ENCODE results near the gene SPRED3.
"Not testable (repeated sequence)": the region's sequence is repeated elsewhere in the genome, so short reads cannot be mapped to it uniquely, and the experiment has no call there.

Gene SPRED3

GRCh38 chr19:38391911-38392464, 3.5 kb downstream of the SPRED3 start:
- DNase-seq (ENCODE audit: low read depth) = no peak

GRCh38 chr19:38392707-38393308, 4.3 kb downstream of the SPRED3 start:
- DNase-seq (ENCODE audit: low read depth) = peak; percentile 69

GRCh38 chr19:38394488-38394887, 6.0 kb downstream of the SPRED3 start:
- peak; percentile 45 for DNase-seq (ENCODE audit: low read depth)

- DNase-seq (ENCODE audit: low read depth) = no peak
Measured at GRCh38 chr19:38395381-38396114, 7.1 kb downstream of the SPRED3 start.

GRCh38 chr19:38399081-38399480, 10.6 kb downstream of the SPRED3 start:
- no peak for DNase-seq (ENCODE audit: low read depth)

- DNase-seq (ENCODE audit: low read depth) = no peak
Measured at GRCh38 chr19:38399537-38399936, 11.0 kb downstream of the SPRED3 start.

- DNase-seq (ENCODE audit: low read depth) = no peak
Measured at GRCh38 chr19:38400361-38400760, 11.9 kb downstream of the SPRED3 start.

GRCh38 chr19:38401148-38401547, 12.7 kb downstream of the SPRED3 start:
- peak; percentile 62 for DNase-seq (ENCODE audit: low read depth)

- no peak for DNase-seq (ENCODE audit: low read depth)
Measured at GRCh38 chr19:38402623-38402966, 14.1 kb downstream of the SPRED3 start.

GRCh38 chr19:38402967-38403674, 14.6 kb downstream of the SPRED3 start, which contains the start of gene FAM98C:
TSS of gene FAM98C (plus strand) at chr19:38403093. CDS start at chr19:38403154, 61 bp downstream.
- peak; percentile 89 for DNase-seq (ENCODE audit: low read depth)

GRCh38 chr19:38404858-38405257, 16.4 kb downstream of the SPRED3 start:
- DNase-seq (ENCODE audit: low read depth) = no peak

GRCh38 chr19:38405276-38405675, 16.8 kb downstream of the SPRED3 start:
- DNase-seq (ENCODE audit: low read depth) = no peak

GRCh38 chr19:38409631-38410133, 21.2 kb downstream of the SPRED3 start:
- peak; percentile 67 for DNase-seq (ENCODE audit: low read depth)

GRCh38 chr19:38410407-38410806, 21.9 kb downstream of the SPRED3 start:
- not testable (repeated sequence) for DNase-seq (ENCODE audit: low read depth)

- DNase-seq (ENCODE audit: low read depth) = no peak
Measured at GRCh38 chr19:38411041-38411712, 22.7 kb downstream of the SPRED3 start.

GRCh38 chr19:38411898-38412297, 23.4 kb downstream of the SPRED3 start:
- DNase-seq (ENCODE audit: low read depth) = not testable (repeated sequence)

GRCh38 chr19:38412491-38412890, 24.0 kb downstream of the SPRED3 start:
- no peak for DNase-seq (ENCODE audit: low read depth)

GRCh38 chr19:38412961-38413360, 24.5 kb downstream of the SPRED3 start:
- DNase-seq (ENCODE audit: low read depth) = no peak

GRCh38 chr19:38413416-38413815, 24.9 kb downstream of the SPRED3 start:
- DNase-seq (ENCODE audit: low read depth) = no peak

- no peak for DNase-seq (ENCODE audit: low read depth)
Measured at GRCh38 chr19:38417146-38417543, 28.6 kb downstream of the SPRED3 start.

GRCh38 chr19:38417544-38418506, 29.3 kb downstream of the SPRED3 start:
- DNase-seq (ENCODE audit: low read depth) = no peak

Data from amniotic epithelial cell (primary cell).